K562 (cell line): Measurements from ENCODE around the gene PYROXD2. TPM values are rescaled to one million over a fixed set of nuclear protein-coding genes. Genes with fewer than 3 reads are reported as not detected.

ENCODE experiments used
- ATAC-seq: fragments of 200-7000 bp; cut with Tn5 transposase; 3 replicates; pipeline ENCODE4 v1.9.1; 2020; ENCODE audit warnings: moderate library complexity
- BruUV-seq: library from RNA; stranded (reverse); fragments of 400-500 nt; replicated peaks from 2 replicates; lab custom pipeline; 2021; lab: Mats Ljungman, UMichigan
- CTCF ChIA-PET: fragments of 300-600 bp; formaldehyde crosslinking; extraction: SDS; loops from one replicate; lab custom pipeline; 2021; ENCODE audit warnings: low intra/inter-chr PET ratio; lab: Yijun Ruan, JAX
- POLR2A ChIA-PET: fragments of 300-600, 350-650 bp; sonication (Branson Sonifier 250); formaldehyde crosslinking; extraction: SDS; loops from one replicate; lab custom pipeline; 2021; ENCODE audit warnings: antibody characterized with exemption, inconsistent platforms; lab: Yijun Ruan, JAX
- DNase-seq, 4 experiments: peaks; one replicate each; pipeline versions ENCODE4 v3.0.0 to v3.0.0-alpha.2; 2011 to 2018; ENCODE audit warnings: low spot score in 3 of 4, mixed read lengths in 3 of 4; ENCODE audit errors: extremely low read depth in 1 of 4
- FAIRE-seq: peaks from 2 replicates; lab custom pipeline; 2011; peaks lifted over from hg19 to GRCh38; lab: Jason Lieb, UNC
- H2AFZ ChIP-seq: 2 replicates; pipeline ENCODE4 v1.6.0; 2011; ENCODE audit warnings: low read depth, low read length, control low read depth, inconsistent platforms
- H3K27ac ChIP-seq: fragments of 200-600 bp; 3 replicates; pipeline ENCODE4 v1.8.0; 2011; ENCODE audit warnings: low read depth, mild to moderate bottlenecking, control low read depth, inconsistent platforms, low read length, moderate library complexity, mixed read lengths; ENCODE audit errors: extremely low read depth
- H3K27me3 ChIP-seq, 2 experiments: fragments of 300-600 bp in 1 of 2; 2 replicates in 1 of 2; 3 replicates in 1 of 2; pipeline versions ENCODE4 v1.6.0 to v1.8.0; 2011; ENCODE audit warnings: inconsistent platforms in 2 of 2, low read length in 2 of 2, mild to moderate bottlenecking in 1 of 2, mixed read lengths in 1 of 2, moderate library complexity in 1 of 2; ENCODE audit not compliant: control insufficient read depth in 2 of 2, insufficient read depth in 2 of 2
- H3K36me3 ChIP-seq: fragments of 300-600 bp; 3 replicates; pipeline ENCODE4 v1.8.0; 2011; ENCODE audit warnings: mild to moderate bottlenecking, low read length, inconsistent platforms; ENCODE audit not compliant: control insufficient read depth, insufficient read depth
- H3K4me1 ChIP-seq, 2 experiments: fragments of 200-600 bp in 1 of 2; replicated peaks in 1 of 2; 2 replicates in 1 of 2; 3 replicates in 1 of 2; pipeline versions ENCODE4 v1.5.1 to v1.8.0; 2011; ENCODE audit warnings: inconsistent platforms in 2 of 2, low read length in 2 of 2, mild to moderate bottlenecking in 1 of 2, mixed read lengths in 1 of 2, moderate library complexity in 1 of 2; ENCODE audit not compliant: control insufficient read depth in 2 of 2, insufficient read depth in 2 of 2
- H3K4me2 ChIP-seq: 2 replicates; pipeline ENCODE4 v1.6.1; 2011; ENCODE audit warnings: low read length, control low read depth, inconsistent platforms, mixed read lengths; ENCODE audit not compliant: insufficient read depth
- H3K4me3 ChIP-seq: fragments of 200-600 bp; sonication (generic), shearing (Covaris generic); 2 replicates; pipeline ENCODE4 v1.5.1; 2016; ENCODE audit warnings: control low read depth, inconsistent platforms
- H3K79me2 ChIP-seq: fragments of 200-600 bp; 3 replicates; pipeline ENCODE4 v1.8.0; 2011; ENCODE audit warnings: low read length, inconsistent platforms; ENCODE audit not compliant: control insufficient read depth, insufficient read depth
- H3K9ac ChIP-seq, 2 experiments: 2 replicates each; pipeline versions ENCODE4 v1.6.0 to v1.6.1; 2011; ENCODE audit warnings: low read depth in 2 of 2, low read length in 2 of 2, control low read depth in 1 of 2, inconsistent platforms in 1 of 2, mild to moderate bottlenecking in 1 of 2, mixed read lengths in 1 of 2; ENCODE audit not compliant: insufficient read depth in 1 of 2
- H3K9me1 ChIP-seq: one replicate; pipeline ENCODE4 v1.6.0; 2011; ENCODE audit warnings: inconsistent platforms, mild to moderate bottlenecking, low read length, moderate library complexity; ENCODE audit not compliant: control insufficient read depth, insufficient read depth
- H3K9me3 ChIP-seq: replicated peaks from 2 replicates; pipeline ENCODE4 v1.5.1; 2011; ENCODE audit warnings: low read depth, low read length, inconsistent platforms; ENCODE audit not compliant: control insufficient read depth, insufficient read depth
- H4K20me1 ChIP-seq: replicated peaks from 2 replicates; pipeline ENCODE4 v1.6.1; 2011; ENCODE audit warnings: low read length, inconsistent platforms, mixed read lengths; ENCODE audit not compliant: control insufficient read depth, insufficient read depth
- ATF7 ChIP-seq: fragments of 450-650 bp; IDR thresholded peaks from 2 replicates; pipeline ENCODE4 v1.7.1; 2014; ENCODE audit warnings: mild to moderate bottlenecking, moderate library complexity
- FUS ChIP-seq: fragments of 200-400 bp; formaldehyde crosslinking; optimal IDR thresholded peaks from 2 replicates; pipeline ENCODE3; 2017; ENCODE audit warnings: low read depth, low read length
- HNRNPLL ChIP-seq: fragments of 200-400 bp; formaldehyde crosslinking; IDR thresholded peaks from 2 replicates; pipeline ENCODE4 v1.6.1; 2017; ENCODE audit warnings: low read length, low read depth, mild to moderate bottlenecking; ENCODE audit not compliant: poor library complexity, severe bottlenecking
- MYBL2 ChIP-seq, 2 experiments: fragments of 450-650 bp in 1 of 2; sonication (generic) in 1 of 2; formaldehyde crosslinking in 1 of 2; IDR thresholded peaks; 2 replicates each; pipeline versions ENCODE4 v1.6.1 to v1.8.1; 2017 to 2022; ENCODE audit warnings: borderline replicate concordance in 1 of 2, inconsistent platforms in 1 of 2, low read depth in 1 of 2, mild to moderate bottlenecking in 1 of 2, missing genetic modification reagents in 1 of 2, moderate library complexity in 1 of 2
- SAFB ChIP-seq: fragments of 200-400 bp; formaldehyde crosslinking; IDR thresholded peaks from 2 replicates; pipeline ENCODE4 v1.6.1; 2017; ENCODE audit warnings: low read depth, low read length, borderline replicate concordance
- SMC3 ChIP-seq: conservative IDR thresholded peaks from 2 replicates; pipeline ENCODE4 v1.6.1; 2011; ENCODE audit warnings: low read depth, low read length, improper control_type of control experiment; ENCODE audit not compliant: insufficient read depth
- WGBS: fragments of 100-300 bp; shearing (Covaris generic); methylation state at CpG from one replicate; pipeline ENCODE4 v1.1.6; 2016; ENCODE audit warnings: low coverage, mixed read lengths; ENCODE audit not compliant: insufficient coverage; ENCODE audit errors: missing lambda C conversion rate; 5-methylcytosine and 5-hydroxymethylcytosine counted together
- in situ Hi-C: fragments of 300-500 bp; cut with MboI; formaldehyde crosslinking; loops from 4 replicates; pipeline ENCODE4 v1.15.0; 2018; ENCODE audit warnings: inconsistent platforms, mixed read lengths
- intact Hi-C: fragments of 100-400 bp; cut with micrococcal nuclease; formaldehyde crosslinking; loops from 2 replicates; pipeline ENCODE4 v1.14.2; 2022
- polyA plus RNA-seq, 8 experiments: library from polyadenylated mRNA; depleted of rRNA in 4 of 8; stranded (reverse) in 5 of 8; unstranded in 3 of 8; fragments of >200 nt; fragmentation: Nextera tagmentation in 2 of 8; fragmentation: Illumina TruSeq in 1 of 8; extraction: Ambion mirVana in 2 of 8; extraction: Trizol in 1 of 8; gene quantifications; 2 replicates each; pipeline versions ENCODE4 v1.2.1 to v1.2.3, GENCODE V29; 2011 to 2014; ENCODE audit warnings: inconsistent platforms in 1 of 8, missing spikeins in 1 of 8
- total RNA-seq, 7 experiments: library from RNA; depleted of rRNA in 6 of 7; stranded (reverse); fragments of >200 nt in 6 of 7; fragmentation: Illumina TruSeq in 2 of 7; extraction: Trizol in 2 of 7; gene quantifications; 2 replicates each; pipeline versions ENCODE4 v1.2.1 to v1.2.3, GENCODE V29; 2011 to 2021; ENCODE audit warnings: low replicate concordance in 1 of 7
- TF ChIP-seq, protein P1 (sequence below): fragments of 450-650 bp; IDR thresholded peaks from 2 replicates; pipeline ENCODE4 v1.6.1; 2016; ENCODE audit warnings: mild to moderate bottlenecking
- TF ChIP-seq, protein P2 (sequence below): IDR thresholded peaks from 2 replicates; pipeline ENCODE4 v1.6.1; 2011; ENCODE audit warnings: borderline replicate concordance, low read depth, mild to moderate bottlenecking, moderate library complexity, low read length; ENCODE audit not compliant: insufficient read depth, poor library complexity, severe bottlenecking
- TF ChIP-seq, protein P3 (sequence below): IDR thresholded peaks from 2 replicates; pipeline ENCODE4 v1.6.1; 2012; ENCODE audit warnings: low read depth, low read length, improper control_type of control experiment, borderline replicate concordance

Gene PYROXD2
- total and polyA plus RNA-seq, 9 of the 15 experiments (the other 6 are each of a cell fraction or from before 2014, with no cell fraction given): 0.14 to 1.4 (median 0.58) TPM

DNA sequence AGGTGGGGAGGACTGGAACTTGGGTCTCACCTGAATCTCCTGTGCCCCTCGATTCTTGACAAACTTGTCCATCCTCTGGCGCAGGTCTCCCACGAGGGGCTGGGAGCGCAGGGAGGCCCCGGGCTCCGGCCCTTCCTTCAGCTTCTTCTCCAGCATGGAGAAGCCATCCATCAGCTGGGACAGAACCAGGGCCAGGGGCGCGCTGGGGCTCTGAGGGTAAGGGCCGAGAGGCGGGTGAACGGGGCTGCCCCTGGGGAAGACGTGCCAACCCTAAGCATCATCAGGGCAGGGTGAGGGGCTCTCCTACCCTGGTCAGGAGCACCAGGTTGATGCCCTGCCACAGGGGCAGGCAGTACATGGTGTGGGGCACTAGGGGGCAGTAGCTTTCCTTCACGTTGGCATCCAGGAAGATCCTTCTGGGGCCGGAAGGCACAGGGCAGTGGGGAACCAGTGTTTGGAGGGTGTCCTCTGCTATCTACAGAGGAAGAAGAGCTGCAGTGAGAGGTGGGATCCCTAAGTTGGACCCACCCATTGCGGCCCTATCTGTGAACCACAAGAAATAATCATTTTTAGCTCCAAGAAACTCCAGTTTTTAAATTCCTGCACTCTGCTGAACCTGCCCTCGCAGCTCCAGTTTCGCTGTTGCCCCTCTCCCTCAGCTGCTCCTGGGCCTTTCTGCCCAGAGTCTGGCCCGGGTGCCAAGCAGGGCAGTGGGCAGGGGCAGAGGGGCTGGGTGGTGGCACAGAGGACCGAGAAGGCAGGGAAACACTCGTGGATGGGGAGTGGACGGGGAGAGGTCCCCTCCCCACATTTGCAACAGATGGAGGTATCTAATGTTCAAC, 10.8 kb upstream of the PYROXD2 start (continued):
- TF ChIP-seq, protein P1, sequence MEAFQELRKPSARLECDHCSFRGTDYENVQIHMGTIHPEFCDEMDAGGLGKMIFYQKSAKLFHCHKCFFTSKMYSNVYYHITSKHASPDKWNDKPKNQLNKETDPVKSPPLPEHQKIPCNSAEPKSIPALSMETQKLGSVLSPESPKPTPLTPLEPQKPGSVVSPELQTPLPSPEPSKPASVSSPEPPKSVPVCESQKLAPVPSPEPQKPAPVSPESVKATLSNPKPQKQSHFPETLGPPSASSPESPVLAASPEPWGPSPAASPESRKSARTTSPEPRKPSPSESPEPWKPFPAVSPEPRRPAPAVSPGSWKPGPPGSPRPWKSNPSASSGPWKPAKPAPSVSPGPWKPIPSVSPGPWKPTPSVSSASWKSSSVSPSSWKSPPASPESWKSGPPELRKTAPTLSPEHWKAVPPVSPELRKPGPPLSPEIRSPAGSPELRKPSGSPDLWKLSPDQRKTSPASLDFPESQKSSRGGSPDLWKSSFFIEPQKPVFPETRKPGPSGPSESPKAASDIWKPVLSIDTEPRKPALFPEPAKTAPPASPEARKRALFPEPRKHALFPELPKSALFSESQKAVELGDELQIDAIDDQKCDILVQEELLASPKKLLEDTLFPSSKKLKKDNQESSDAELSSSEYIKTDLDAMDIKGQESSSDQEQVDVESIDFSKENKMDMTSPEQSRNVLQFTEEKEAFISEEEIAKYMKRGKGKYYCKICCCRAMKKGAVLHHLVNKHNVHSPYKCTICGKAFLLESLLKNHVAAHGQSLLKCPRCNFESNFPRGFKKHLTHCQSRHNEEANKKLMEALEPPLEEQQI: no peak
- peak; percentile 59 for TF ChIP-seq SMC3

DNA sequence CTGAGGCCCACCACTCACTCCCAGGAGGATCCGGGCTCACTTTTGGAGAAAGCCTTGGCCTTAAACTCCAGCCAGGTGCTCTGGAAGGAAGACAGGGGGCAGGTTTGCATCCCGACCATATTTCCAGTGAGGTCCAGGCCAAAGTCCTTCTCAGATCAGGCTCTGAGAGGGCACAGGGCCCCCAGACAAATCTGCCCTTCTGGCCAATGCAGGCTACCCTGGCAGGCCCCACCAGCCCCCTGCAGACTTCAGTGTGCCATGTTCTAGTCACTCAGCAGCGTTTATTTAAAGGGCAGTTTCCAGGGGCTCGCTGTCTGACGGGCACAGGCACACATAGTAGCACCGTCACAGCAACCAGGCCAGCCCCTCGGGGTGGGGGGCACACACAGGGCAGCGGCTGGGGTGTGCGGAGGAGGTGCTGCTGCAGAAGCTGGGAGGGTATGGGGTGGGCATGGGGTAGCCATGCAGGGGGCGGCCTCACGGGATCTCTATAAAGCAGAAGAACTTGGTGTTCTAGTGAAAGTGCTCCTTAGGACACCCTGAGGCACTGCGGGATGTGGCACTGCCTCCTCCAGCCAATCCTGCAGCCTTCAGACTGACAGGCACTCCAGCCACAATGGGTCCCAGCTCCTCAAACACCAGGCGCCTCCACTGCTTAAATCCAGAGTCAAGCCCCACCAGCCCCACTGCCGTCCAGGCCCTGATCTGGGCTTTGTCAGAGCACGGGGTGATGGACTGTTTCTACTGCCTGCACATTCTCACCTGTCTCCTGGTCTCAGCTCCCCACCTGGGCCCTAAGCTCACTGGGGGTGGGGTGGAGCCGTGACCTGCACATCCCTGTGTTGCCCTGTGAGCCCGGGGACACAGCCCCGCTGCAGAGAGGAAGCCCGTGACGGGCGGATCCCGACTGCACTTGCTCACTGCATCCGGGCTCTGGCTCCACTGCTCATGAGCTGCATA, 9.6 kb upstream of the PYROXD2 start:
- no peak for ATAC-seq
- no peak for FAIRE-seq
- no peak overlapping the region for H3K4me3 ChIP-seq
- no peak for DNase-seq
- no peak overlapping the region for H3K27ac ChIP-seq
- H3K9me1 ChIP-seq: no peaks in the 10 kb centered on the region
- no peak overlapping the region for H3K4me2 ChIP-seq
- POLR2A ChIA-PET: no interaction called here
- H4K20me1 ChIP-seq: no peaks in the 10 kb centered on the region
- H3K79me2 ChIP-seq: no peaks in the 10 kb centered on the region
- CTCF ChIA-PET: no interaction called here
- peaks cover 0 to 9% of the 10 kb centered on the region in 2 experiments; a peak in 1 of 5 replicates for H3K4me1 ChIP-seq
- no peak overlapping the region for H2AFZ ChIP-seq
- H3K9me3 ChIP-seq: no peaks in the 10 kb centered on the region
- no TSS peak for BruUV-seq
- H3K9ac ChIP-seq: peak overlapping the region in 1 of 2 experiments; percentile 45; a peak in 1 of 4 replicates
- intact Hi-C loops (loop anchor here (1.0 to 5.0 kb wide), 2 partner anchors 42 to 238 kb away; no protein-coding TSS in a partner anchor), in situ Hi-C loops (loop anchor here (10.0 kb wide), 1 partner anchor 240 kb away; no protein-coding TSS in a partner anchor)
- WGBS: 88% methylated on average over 11 of the region's 23 CpGs
- H3K36me3 ChIP-seq: peaks cover 35% of the 10 kb centered on the region; the same call in 2 of the 3 replicates
- H3K27me3 ChIP-seq: no peaks in the 10 kb centered on the region
- TF ChIP-seq, protein P2, sequence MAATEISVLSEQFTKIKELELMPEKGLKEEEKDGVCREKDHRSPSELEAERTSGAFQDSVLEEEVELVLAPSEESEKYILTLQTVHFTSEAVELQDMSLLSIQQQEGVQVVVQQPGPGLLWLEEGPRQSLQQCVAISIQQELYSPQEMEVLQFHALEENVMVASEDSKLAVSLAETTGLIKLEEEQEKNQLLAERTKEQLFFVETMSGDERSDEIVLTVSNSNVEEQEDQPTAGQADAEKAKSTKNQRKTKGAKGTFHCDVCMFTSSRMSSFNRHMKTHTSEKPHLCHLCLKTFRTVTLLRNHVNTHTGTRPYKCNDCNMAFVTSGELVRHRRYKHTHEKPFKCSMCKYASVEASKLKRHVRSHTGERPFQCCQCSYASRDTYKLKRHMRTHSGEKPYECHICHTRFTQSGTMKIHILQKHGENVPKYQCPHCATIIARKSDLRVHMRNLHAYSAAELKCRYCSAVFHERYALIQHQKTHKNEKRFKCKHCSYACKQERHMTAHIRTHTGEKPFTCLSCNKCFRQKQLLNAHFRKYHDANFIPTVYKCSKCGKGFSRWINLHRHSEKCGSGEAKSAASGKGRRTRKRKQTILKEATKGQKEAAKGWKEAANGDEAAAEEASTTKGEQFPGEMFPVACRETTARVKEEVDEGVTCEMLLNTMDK: no peak
- TF ChIP-seq HNRNPLL (no peak), FUS (no peak), SAFB (no peak), MYBL2 (IDR thresholded peaks at IDR 0.05; ENCODE audit: low read depth) (no peak), MYBL2 (CRISPR knock-in tag; IDR thresholded peaks at IDR 0.05; ENCODE audit: borderline replicate concordance) (no peak), ATF7 (no peak)
- TF ChIP-seq, protein P3, sequence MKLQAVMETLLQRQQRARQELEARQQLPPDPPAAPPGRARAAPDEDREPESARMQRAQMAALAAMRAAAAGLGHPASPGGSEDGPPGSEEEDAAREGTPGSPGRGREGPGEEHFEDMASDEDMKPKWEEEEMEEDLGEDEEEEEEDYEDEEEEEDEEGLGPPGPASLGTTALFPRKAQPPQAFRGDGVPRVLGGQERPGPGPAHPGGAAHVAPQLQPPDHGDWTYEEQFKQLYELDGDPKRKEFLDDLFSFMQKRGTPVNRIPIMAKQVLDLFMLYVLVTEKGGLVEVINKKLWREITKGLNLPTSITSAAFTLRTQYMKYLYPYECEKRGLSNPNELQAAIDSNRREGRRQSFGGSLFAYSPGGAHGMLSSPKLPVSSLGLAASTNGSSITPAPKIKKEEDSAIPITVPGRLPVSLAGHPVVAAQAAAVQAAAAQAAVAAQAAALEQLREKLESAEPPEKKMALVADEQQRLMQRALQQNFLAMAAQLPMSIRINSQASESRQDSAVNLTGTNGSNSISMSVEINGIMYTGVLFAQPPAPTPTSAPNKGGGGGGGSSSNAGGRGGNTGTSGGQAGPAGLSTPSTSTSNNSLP: no peak
